HG02623 (cell line): ENCODE data around the gene CACNB1.

ENCODE experiments used
- ATAC-seq: cut with Tn5 transposase; IDR thresholded peaks from one replicate; pipeline ENCODE4 v1.9.1; 2021; ENCODE audit warnings: moderate library complexity; ENCODE audit not compliant: unreplicated experiment

Gene CACNB1

DNA sequence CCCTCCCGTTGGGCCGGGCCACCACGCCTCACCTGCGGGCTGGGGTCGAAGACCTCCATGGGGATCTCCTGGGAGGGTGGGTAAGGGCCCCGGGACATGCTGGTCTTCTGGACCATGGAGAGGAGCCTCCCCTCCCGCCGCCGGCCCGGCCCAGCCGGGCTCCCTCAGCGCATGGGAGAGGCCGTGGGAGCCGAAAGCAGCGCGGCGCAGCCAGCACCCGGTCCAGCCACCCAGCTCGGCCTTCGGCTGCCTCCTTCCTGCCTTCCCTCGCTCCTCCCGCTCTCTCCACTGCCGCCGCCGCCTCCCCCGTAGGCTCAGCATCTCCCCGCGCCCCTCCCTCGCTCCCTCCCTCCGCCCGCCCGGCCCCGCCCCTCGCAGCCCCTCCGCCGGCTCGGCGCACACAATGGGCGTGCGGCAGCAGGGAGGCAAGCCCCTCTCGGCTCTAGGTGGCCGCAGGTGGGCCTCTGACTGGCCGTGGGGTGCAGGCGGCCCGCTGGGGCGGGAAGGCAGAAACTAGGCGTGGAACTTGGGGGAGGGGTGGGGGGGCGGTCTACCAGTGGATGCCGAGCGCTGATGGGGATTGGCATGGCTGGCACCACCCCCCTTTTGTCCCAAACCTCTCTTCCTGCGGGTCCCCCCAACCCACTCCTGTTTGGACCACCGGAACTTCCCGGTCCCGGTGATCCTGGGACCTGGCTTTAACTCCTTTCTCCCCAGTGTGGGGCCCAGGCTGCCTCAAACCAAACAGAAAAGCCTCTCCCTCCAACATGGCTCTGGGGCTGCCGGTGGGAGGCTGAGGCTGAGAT lies at the start of gene CACNB1:
Gene CACNB1 (minus strand): TSS at position 290 of the 806 bp plus-strand sequence. CDS start 174 bp downstream, at position 116.
- no peak for ATAC-seq

DNA sequence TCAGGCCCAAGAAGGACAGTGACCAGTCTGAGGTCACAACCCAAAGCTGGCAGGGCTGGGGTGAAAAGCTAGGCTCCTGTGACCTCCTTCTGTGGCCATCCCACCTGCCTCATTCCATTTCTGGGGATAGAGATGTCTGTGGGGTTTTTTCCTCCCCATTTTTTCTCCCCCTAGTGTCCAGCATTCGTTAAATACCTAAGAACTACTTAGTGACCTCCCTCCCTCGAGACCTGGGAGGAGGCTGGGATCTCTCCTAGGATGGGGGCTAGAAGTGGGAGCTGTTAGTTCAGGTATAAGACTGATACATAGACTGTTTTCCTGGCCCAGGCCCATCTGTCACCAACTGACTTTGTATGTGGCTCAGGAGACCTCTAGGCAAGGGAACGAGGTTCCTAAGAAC lies 48.8 kb upstream of the CACNB1 start:
- no peak for ATAC-seq

DNA sequence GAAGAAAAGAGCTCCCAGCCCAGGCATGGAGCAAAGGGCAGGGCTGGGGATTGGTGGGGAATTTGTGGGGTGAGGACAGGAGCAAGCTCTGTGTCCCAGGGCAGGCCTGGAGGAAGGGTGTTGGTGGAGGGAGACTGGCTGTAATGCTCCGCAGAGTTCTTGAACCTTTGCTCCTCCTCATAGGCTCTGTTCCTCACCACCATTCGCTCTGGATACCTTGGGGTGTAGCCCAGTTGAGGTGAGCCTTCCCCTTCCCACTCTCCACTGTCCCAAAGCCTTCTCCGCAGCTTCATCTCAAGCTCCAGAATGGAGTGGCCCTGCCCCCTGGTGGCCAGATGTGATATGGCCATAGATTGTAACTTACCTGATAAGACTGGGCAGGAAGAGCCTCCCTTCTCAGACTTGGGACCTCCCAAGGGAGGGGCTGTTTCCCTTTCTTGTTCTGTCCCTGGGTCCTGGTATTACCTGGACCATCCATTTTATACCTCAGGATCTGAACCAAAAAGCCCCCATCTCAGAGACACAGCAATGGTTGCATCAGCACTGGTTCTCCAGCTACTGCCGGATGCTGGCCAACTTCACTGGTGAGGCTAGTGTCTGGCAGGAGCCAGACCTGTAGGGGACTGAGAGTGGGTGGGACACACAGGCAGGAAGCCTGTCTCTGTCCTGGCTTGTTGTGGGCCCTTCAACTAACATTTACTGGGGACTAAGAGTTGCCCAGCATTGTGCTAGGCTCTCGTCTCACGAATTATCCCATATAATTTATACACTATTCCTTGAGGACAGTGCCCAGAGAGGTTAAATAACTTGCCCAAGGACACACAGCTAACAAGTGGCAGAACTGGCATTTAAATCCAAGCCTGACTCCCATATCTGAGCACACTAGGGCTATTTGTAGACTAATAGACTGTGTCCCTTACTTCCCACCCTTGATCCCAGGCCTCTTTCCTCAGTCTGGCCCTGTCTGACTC lies 47.4 kb upstream of the CACNB1 start:
- ATAC-seq, result no peak

DNA sequence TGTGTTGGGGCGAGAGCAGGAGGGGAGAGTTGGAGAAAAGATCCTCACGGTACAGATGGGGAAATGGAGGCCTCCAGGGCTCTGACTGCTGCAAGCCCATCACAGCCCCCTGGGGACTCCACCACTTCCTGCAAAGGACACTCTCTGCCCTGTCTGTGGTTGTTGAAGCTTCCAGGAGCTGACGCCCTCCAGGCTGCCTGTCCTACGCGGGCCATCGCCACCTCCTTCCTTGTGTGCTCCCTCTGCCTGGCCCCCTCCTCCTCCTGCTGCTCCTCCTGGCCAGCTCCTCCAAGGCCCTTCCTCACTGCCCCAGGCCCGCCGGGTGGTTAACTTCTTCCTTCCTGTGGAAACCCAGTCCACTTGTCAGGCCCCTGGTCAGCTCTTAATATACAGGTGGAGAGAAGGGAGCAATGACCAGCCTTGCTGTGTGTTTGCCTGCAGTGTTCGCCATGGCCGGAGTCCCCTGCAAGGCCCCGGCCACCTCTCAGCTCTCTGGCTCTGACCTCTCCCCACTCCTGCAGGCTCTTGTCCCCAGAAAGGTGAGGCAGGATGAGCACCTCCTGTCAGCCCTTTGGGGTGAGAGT lies 46.6 kb upstream of the CACNB1 start:
- no peak for ATAC-seq

DNA sequence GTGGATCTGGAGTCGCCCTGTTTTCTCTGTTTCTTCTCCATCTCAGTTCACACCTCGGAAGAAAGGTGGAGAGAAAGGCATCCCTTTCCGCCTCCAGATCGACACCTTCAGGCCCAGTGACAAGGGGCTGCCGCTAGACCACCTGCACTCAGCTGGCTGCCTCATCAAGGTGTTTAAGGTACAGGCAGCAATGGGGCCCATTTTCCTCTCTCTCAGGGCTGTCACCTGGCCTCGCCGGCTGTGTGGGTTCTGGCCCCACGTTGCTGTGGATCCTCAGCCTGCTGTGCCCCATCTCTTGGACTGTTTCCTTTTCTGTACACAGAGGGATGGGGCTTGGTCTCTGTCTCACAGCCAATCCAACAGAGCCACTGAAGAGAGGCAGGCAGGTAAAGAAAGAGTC lies 45.7 kb upstream of the CACNB1 start:
- no peak for ATAC-seq

DNA sequence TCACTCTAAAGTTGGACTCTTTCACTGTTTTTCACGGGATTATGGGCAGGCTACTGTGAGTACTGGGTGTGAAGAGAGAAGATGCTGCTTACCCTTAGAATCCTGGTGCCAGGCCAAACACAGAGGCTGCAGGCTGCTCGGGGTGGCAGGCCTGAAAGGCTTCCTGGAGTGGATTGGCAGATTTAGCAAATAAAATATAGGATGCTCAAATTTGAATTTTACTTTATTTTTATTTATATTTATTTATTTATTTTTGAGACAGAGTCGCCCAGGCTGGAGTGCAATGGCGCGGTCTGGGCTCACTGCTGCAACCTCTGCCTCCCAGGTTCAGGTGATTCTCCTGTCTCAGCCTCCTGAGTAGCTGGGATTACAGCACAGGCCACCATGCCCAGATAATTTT lies 43.2 kb upstream of the CACNB1 start:
- no peak for ATAC-seq

DNA sequence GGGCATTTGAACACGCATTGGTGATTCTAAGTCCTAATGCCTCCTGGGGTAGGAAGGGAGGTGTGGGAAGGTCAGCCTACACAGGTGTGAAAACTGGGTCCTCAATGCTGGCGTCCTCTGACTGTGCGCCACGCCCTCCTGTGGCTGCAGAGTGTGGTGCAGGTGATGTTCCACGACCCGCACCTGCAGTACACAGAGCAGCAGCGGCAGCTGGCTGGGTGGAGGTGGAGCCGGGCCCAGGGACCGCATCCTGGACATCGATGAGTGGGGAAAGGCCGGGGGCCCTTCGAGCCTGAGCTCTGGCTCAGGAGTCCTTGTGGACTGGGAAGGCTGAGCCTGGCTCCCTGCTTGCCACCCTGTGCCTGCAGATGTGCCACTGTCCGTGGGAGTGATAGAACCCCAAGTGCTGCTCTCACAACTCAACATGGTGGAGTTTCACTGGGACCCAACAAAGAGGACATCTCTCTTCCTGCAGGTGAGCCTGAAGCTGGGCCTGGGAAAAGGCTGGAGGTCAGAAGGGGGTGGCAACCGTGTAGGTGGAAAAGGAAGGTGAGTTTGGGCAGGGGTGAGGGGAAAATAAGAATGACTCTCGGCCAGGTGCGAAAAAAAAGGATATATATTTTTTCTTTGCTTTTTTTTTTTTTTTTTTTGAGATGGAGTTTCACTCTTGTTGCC lies 42.3 kb upstream of the CACNB1 start:
- no peak for ATAC-seq

DNA sequence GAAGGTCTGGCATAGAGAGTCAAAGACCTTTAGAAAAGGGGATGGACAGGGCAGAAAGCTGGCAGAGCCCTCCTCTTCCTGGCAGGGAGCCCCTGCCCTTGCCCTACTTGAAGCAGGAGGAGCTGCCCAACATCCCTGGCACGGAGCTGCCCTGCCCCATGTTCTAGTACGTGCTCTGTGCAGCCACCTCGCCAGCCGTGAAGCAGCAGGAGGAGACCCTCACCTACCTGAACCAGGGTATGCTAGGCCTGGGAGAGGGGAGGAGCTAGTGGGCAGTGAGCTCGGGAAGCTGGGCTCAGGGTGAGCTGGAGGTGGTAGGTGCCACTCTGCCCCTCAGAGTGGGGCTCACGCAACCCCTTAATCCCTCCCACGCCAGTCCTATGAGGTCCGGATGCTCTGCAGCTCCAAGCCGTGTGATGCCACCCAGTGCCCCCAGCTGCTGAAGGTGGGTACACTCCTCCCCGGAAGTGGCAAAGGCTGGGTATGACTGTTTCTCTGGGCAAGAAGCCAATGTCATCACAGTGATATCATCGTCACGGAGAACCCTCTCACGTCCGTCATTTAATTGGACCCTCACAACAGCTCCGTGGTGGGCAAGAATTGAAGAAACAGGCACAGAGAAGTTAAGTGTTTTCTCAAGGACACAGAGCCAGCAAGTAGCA lies 41.0 kb upstream of the CACNB1 start:
- no peak for ATAC-seq

DNA sequence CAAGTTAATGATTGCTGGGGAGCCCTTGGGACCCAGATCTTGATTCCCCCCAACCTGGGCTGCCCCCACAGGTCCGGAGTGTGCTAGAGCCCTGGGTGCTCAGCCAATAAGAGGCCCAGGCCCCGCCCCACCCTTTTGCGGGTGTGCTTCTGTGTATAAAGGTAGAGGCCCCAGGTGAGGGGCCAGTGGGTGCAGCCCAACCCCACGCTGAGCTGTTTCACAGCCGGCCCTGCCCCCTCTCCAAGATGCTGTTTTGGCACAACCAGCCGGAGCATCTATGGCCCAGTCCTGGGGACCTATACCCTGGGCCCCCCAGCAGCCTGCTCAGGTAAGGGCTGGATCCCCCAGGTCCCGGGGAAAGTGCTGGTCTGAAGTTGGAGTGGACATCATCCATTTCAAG lies 40.1 kb upstream of the CACNB1 start:
- no peak for ATAC-seq

DNA sequence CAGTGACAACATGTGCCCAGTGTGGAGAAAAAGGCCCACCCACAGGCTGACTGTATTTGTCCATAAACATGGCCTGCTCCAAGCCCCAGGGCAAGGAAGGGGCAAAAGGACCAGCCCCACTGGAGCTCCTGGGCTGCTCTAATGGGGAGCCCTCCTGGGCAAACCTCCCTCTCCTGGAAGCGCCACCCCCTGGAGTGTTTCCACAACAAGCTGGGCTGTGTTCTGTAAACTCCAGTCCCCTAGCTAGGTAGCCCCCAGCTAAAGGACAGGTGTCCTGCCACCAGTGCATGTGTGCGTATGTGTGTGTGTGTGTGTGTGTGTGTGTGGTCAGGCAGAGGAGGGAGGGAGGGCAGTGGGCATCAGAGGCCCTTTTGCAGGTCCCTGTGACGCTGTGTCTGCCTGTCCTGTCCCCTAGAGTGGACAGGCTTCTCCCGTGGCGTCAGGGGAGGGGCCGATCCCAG lies 39.5 kb upstream of the CACNB1 start:
- ATAC-seq, result no peak

DNA sequence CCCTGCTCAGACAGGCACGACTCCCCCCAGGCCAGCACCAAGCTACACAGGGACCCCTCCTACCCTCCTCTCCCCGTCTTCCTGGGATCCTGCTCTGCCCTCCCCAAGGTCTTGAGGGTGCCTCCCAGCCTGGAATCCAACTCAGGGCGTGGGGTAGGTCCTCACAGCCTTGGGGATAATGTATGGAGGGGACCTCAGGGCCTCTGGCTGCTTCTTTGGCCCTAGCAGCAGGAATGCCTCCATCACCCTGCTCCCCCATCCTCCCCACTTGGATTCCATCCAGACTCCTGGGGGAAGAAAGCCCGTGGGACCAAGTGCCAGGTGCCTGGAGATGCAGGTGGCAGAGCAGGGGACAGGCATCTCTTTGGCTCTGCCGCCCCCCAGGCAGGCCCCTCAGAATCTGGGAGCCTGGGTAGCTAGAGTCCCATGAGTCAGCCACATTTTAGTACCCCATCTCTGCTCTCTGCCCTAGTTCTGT lies 39.0 kb upstream of the CACNB1 start:
- ATAC-seq, result no peak

DNA sequence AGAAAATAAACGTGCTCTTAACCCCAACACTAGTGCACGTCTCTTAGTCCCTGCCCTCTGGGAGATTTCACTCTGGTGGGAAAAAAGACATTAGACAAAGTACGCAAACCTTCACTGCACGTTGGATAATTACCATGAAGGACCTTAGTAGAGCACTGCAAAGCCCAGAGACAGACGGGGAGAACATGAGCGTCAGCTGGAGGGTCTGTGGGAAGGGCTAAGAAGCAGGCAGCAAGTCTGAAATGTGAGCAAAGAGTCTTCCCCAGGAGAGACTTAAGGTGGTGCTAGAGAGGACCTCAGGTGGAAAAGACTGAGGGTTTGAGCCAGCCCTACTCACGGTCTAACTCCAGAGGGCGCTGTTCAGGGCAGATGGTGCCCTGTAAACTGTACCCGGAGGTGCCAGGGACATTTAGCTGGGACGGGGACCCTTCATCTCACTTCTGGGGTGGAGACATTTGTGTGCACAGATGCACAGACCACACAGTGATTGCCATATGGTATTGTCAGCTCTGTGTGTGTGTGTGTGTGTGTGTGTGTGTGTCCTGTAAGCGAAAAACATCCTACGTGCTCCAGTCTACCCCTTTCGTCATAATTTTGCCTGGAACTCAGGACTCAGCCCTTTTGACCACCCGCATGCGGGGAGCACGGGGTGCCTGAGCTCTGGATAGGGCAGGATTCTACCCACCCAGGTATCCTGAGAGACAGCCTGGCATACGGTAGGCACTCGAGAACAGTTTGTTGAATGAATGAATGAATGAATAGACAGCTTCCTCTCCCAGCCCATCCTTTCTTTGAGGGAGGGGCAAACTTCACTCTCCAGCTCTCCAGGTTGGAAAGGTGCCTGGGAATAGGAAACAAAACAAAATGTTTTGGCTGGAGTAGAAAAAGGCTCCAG lies 38.3 kb upstream of the CACNB1 start:
- ATAC-seq, result no peak

DNA sequence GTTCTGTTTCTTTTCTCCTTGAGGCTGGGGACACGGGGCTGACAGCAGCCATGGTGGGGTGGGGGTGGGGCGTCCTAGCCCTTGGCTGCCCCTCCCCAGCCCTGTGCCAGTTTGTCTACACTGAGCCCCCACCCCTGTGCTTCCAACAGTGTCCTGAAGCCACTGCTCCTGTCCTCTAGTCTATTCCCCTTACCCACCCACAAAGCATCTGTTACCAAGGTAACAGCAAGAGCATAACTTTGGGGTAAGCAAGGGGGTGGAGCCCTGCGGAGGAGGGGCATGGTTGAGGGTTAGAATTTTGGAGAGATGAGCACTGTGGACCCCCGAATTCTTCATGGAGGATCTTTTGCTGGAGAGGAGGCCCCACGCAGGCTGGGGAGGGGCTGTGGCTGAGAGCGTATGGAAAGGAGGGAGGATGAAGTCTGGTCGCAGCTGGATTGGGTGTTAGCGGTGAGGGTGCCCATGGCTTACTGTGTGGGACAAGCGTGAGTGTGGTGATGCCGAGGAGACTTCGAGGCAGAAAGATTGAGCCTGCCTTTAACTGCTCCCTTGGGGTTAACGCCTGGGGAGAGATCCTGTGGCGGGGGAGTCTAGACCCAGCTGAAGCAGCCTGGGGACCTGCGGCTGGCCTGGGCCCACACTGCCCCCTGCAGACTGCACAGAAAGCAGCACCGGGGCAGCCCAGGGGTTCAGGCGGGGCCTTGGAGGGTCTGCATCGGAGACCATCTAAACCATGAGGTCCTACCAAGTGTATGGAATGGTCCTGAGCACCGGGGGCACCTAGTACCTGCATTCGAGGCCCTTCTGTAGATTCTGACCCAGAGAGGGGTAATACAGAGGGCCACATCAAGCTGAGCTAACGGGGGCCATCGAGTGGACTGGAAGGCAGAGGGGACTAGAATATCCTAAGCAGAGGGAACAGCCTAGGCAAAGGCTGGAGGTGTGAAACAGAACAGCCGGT lies 34.4 kb upstream of the CACNB1 start:
- no peak for ATAC-seq

DNA sequence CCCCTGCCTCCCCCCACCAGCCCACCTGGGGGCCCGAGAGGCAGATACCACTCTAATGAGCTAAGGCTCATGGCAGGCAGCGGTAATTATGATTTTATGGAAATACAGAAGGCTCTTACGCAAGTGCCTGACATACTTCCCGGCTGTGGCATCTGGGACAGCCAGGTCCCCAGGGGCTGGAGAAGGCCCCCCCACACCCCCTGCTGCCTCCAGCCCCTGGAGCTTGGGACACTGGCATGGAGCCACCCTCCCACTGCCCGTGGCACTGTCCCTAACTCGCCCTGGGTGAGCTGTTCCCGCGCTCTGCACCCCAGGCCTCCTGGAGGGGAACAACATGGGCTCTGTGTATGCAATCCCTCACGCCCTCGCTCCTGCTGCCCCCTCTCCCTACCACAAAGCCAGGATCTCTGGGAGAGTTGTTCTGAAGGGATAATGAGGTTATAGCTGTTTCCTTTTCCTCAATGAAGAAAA lies 33.7 kb upstream of the CACNB1 start:
- ATAC-seq, result no peak

DNA sequence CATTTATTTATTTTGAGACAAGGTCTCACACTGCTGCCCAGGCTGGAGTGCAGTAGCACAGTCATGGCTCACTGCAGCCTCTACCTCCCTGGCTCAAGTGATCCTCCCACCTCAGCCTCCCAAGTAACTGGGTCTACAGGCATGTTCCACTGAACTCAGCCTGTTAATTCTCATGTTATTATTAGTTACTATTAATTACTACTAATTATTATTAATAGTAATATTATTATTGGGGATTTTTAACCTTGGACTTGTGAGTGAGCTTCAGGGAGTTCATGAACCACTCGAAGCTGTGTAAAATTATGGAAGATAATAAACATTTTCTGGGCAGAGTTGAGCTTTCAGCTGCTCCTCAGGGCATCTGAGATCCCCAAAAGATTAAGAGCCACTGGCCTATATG lies 32.9 kb upstream of the CACNB1 start:
- no peak for ATAC-seq

DNA sequence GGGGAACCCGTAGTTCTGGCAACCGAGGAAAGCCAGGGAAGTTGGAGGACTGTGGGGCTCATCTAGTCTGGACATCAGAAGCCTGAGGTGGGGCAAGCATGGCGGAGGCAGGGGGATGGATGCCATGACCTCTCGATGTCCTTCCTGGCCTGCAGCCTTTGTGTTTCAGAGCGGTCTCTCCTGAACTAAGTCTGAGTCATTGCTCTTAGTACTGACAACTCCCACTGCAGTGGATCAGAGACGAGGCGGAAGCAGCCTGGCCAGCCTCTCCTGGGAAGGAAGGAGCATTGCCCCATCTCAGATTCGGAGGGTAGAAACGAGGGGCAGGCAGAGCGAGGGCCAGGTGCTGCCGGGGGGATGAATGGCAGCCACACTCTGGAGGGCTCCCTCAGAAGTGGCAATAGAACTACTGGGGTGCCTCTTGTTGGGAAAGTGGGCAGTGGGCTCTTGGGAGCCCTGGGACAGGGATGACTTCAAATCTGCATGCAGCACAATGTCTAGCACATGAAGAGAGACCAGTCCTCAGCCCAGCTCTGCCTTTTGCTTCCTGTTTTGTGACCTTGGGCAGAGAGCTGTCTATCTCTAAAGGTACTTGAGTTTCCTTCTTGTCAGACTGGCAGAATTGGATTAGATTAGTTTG lies 31.9 kb upstream of the CACNB1 start:
- ATAC-seq, result no peak

DNA sequence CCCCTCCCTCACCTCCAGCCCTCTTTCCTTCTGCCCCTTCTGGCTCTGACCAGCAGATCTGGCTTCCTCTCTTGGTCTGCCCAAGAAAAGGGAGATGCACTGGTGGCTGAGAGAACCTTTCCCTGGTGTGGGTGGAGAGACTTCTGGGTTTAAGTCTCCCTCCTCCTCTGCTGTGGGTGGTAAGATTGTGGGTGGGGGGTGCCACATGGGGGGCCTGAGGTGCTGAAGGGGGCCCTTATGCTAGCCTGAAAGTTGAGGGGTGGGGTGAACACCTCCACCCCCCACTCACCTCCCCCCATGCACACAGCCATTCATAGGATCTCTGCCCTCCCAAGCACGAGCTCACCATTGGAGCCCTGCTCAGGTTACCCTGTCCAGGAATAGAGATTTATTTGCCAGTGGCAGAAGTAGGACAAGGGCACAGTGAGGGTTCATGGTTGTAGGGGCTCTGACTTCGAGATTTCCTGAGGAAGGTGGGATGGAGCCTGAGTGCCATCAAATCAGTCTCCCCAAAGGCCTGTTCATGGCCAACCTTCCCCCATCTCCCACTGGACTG lies 30.0 kb upstream of the CACNB1 start:
- no peak for ATAC-seq
